T-cell (primary cell): ENCODE results near the gene DRD2. TPM values are rescaled to one million over a fixed set of nuclear protein-coding genes. Genes with fewer than 3 reads are reported as not detected.

Source experiments
- ATAC-seq, 4 experiments: fragments of 200-7000 bp in 3 of 4; fragments of 150-1000 bp in 1 of 4; cut with Tn5 transposase; replicated peaks in 1 of 4; 1 replicate in 3 of 4; 2 replicates in 1 of 4; pipeline ENCODE4 v1.10.0; 2021; ENCODE audit warnings: moderate library complexity in 3 of 4, mild to moderate bottlenecking in 2 of 4, moderate number of reproducible peaks in 1 of 4
- CTCF ChIA-PET, 2 donors: fragments of 300-600 bp; sonication (Branson Sonifier 250); formaldehyde crosslinking; loops; one replicate each; lab custom pipeline; 2022; ENCODE audit warnings: antibody characterized with exemption in 2 of 2; lab: Charles Lee
- POLR2A ChIA-PET, 2 donors: fragments of 300-600 bp; sonication (Branson Sonifier 250); formaldehyde crosslinking; loops; one replicate each; lab custom pipeline; 2022; ENCODE audit warnings: antibody characterized with exemption in 2 of 2; lab: Charles Lee
- DNase-seq, 35 experiments: peaks; one replicate each; pipeline versions ENCODE4 v3.0.0 to v3.0.0-alpha.2; 2013 to 2023
- H3K27ac ChIP-seq: one replicate; pipeline ENCODE4 v1.5.1; 2013; ENCODE audit warnings: low read length
- H3K27me3 ChIP-seq, 2 experiments: replicated peaks in 1 of 2; 1 replicate in 1 of 2; 2 replicates in 1 of 2; pipeline versions ENCODE4 v1.6.1 to v1.7.0; 2013; ENCODE audit warnings: low read length in 1 of 2, mixed read lengths in 1 of 2; ENCODE audit not compliant: control insufficient read depth in 2 of 2, insufficient read depth in 2 of 2; ENCODE audit errors: extremely low read depth in 1 of 2
- H3K36me3 ChIP-seq, 2 donors: 1 replicate in 1 of 2; 2 replicates in 1 of 2; pipeline versions ENCODE4 v1.6.1 to v1.7.0; 2013; ENCODE audit warnings: low read length in 1 of 2; ENCODE audit not compliant: control insufficient read depth in 2 of 2, insufficient read depth in 1 of 2; ENCODE audit errors: extremely low read depth in 1 of 2
- H3K4me1 ChIP-seq, 2 experiments: 1 replicate in 1 of 2; 2 replicates in 1 of 2; pipeline versions ENCODE4 v1.6.1 to v1.7.0; 2013; ENCODE audit warnings: low read length in 2 of 2, mixed read lengths in 1 of 2; ENCODE audit not compliant: insufficient read depth in 2 of 2, control insufficient read depth in 1 of 2; ENCODE audit errors: extremely low read depth in 1 of 2
- H3K4me3 ChIP-seq, 2 donors: 1 replicate in 1 of 2; 2 replicates in 1 of 2; pipeline versions ENCODE4 v1.5.1 to v1.7.0; 2013; ENCODE audit warnings: mild to moderate bottlenecking in 2 of 2, low read length in 1 of 2, moderate library complexity in 1 of 2; ENCODE audit not compliant: control insufficient read depth in 1 of 2; ENCODE audit errors: extremely low read depth in 1 of 2
- H3K9me3 ChIP-seq: 2 replicates; pipeline ENCODE4 v1.7.0; 2013
- H3K27ac Mint-ChIP-seq, 2 donors: one replicate each; pipeline ENCODE4 v1.8.0; 2020 to 2021; ENCODE audit warnings: mild to moderate bottlenecking in 2 of 2, mixed read lengths in 2 of 2
- H3K27me3 Mint-ChIP-seq, 2 donors: one replicate each; pipeline ENCODE4 v1.8.0; 2021 to 2022; ENCODE audit warnings: mixed read lengths in 2 of 2
- H3K36me3 Mint-ChIP-seq: one replicate; pipeline ENCODE4 v1.8.0; 2021; ENCODE audit warnings: mixed read lengths
- H3K4me1 Mint-ChIP-seq, 3 donors: one replicate each; pipeline ENCODE4 v1.8.0; 2020 to 2022; ENCODE audit warnings: mixed read lengths in 3 of 3, mild to moderate bottlenecking in 1 of 3
- H3K4me3 Mint-ChIP-seq, 3 donors: one replicate each; pipeline ENCODE4 v1.8.0; 2020 to 2022; ENCODE audit warnings: mild to moderate bottlenecking in 3 of 3, mixed read lengths in 3 of 3, moderate library complexity in 3 of 3
- H3K9me3 Mint-ChIP-seq, 3 donors: one replicate each; pipeline ENCODE4 v1.8.0; 2020 to 2022; ENCODE audit warnings: mixed read lengths in 3 of 3
- WGBS: methylation state at CpG from one replicate; pipeline ENCODE4 v1.1.5; 2013; ENCODE audit warnings: missing lambda C conversion rate; ENCODE audit not compliant: insufficient coverage; 5-methylcytosine and 5-hydroxymethylcytosine counted together
- total RNA-seq, 35 experiments: library from RNA in 6 of 35; stranded (reverse) in 6 of 35; fragments of 120-200 nt in 1 of 35; gene quantifications; one replicate each; pipeline versions ENCODE4 v1.2.1 to v1.2.4 and lab custom pipeline; 2013 to 2026

DRD2 gene
- total RNA-seq, 5 donors from 2014 or later (not counting 1 experiment from before 2014, with no cell fraction given): not detected

GRCh38 chr11:113504586-113504985, 29.4 kb upstream of the DRD2 start:
- Histone ChIP-seq H3K36me3 (no peaks in the 10 kb centered on the region), H3K4me3 (no peak overlapping the region), H3K27me3 (peaks cover 0 to 5% of the 10 kb centered on the region in 2 experiments), H3K4me1 (no peaks in the 10 kb centered on the region), H3K27ac (no peak overlapping the region), H3K9me3 (no peaks in the 10 kb centered on the region)
- ChIA-PET CTCF (no interaction called here), POLR2A (no interaction called here)
- Mint-ChIP-seq H3K4me1 (no peaks in the 10 kb centered on the region), H3K36me3 (no peaks in the 10 kb centered on the region), H3K27me3 (peaks cover 9 to 19% of the 10 kb centered on the region in 2 donors), H3K27ac (no peak overlapping the region), H3K9me3 (no peaks in the 10 kb centered on the region), H3K4me3 (no peak overlapping the region)
- no peak for ATAC-seq
- DNase-seq: no peak
- WGBS: no CpG with 5 or more reads among the region's 4 CpGs

DNA sequence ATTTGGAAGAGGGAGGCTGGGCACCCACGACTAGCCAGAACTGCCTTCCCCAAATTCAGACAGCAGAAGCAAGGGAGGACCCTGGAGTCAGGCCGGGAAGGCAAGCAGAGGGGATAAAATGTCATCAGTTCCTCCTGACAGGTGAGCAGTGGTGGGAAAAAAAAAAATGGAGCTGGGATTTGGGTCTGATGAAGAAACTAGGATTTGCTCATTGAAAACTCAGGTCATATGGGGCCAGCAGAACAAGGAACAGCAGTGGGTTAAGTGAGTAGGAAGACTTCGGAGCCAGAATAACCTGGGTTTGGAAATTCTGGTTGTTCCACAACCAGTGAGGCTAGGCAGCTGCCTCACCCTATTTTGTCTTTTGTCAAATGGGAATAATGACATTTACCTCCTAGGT, 28.9 kb upstream of the DRD2 start:
- Histone ChIP-seq H3K36me3 (no peaks in the 10 kb centered on the region), H3K4me1 (no peaks in the 10 kb centered on the region), H3K27me3 (peaks cover 0 to 5% of the 10 kb centered on the region in 2 experiments), H3K4me3 (no peak overlapping the region), H3K27ac (no peak overlapping the region), H3K9me3 (no peaks in the 10 kb centered on the region)
- Mint-ChIP-seq H3K36me3 (no peaks in the 10 kb centered on the region), H3K4me1 (no peaks in the 10 kb centered on the region), H3K27ac (no peak overlapping the region), H3K4me3 (no peak overlapping the region), H3K27me3 (peaks cover 8 to 18% of the 10 kb centered on the region in 2 donors), H3K9me3 (no peaks in the 10 kb centered on the region)
- 78% methylated on average over 2 of the region's 3 CpGs for WGBS
- ChIA-PET CTCF (no interaction called here), POLR2A (no interaction called here)
- ATAC-seq: no peak
- no peak for DNase-seq

GRCh38 chr11:113497066-113497910, 22.1 kb upstream of the DRD2 start:
- no peak overlapping the region for H3K4me3 Mint-ChIP-seq
- no peak for ATAC-seq
- POLR2A ChIA-PET: no interaction called here

DNA sequence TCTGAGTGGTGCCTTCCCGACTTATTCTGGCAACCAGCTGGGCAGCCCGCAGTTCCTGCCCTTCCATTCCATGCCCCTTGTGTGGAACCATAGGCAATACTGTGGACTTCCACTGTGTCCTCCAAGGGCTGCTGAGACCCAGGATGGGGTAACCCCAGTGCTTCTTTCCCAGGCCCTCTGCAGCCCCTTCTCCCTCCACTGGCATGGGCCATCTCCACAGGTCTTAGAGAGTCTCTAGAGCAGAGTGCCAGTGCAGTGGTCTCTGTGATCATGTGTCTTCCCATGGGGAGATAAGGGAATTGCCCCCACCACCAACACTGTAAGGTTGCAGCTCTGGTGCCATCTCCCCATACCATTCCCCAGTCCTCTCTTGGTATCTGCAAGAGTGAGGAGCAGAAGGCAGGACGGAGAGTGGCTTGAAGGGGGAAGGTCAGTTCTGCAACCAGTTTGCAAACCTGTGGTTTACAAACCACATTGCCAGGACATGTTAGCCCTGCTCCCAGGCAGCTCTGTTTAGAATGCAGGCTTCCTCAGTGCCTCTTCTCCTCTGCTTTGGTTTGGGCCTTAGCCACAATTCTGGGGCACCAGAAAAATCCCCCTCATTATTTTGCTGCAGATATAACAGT, 20.9 kb upstream of the DRD2 start:
- no peak for ATAC-seq

More at GRCh38 chr11:113497066-113497910, 22.1 kb upstream of the DRD2 start:
- Histone ChIP-seq H3K4me1 (no peaks in the 10 kb centered on the region), H3K27me3 (peaks cover 0 to 14% of the 10 kb centered on the region in 2 experiments), H3K27ac (no peak overlapping the region), H3K36me3 (no peaks in the 10 kb centered on the region), H3K4me3 (no peak overlapping the region), H3K9me3 (no peaks in the 10 kb centered on the region)
- Mint-ChIP-seq H3K36me3 (no peaks in the 10 kb centered on the region), H3K27me3 (peaks cover 15 to 23% of the 10 kb centered on the region in 2 donors), H3K4me1 (no peaks in the 10 kb centered on the region), H3K27ac (no peak overlapping the region), H3K9me3 (no peaks in the 10 kb centered on the region)
- CTCF ChIA-PET: no interaction called here
- WGBS: 80% methylated on average over 1 of the region's 4 CpGs
- no peak for DNase-seq

GRCh38 chr11:113494021-113494420, 18.8 kb upstream of the DRD2 start:
- ATAC-seq: no peak
- no peaks in the 10 kb centered on the region for H3K4me1 Mint-ChIP-seq
- Histone ChIP-seq H3K9me3 (no peaks in the 10 kb centered on the region), H3K4me1 (no peaks in the 10 kb centered on the region), H3K27ac (no peak overlapping the region), H3K36me3 (no peaks in the 10 kb centered on the region), H3K27me3 (peaks cover 0 to 9% of the 10 kb centered on the region in 2 experiments), H3K4me3 (no peak overlapping the region)
- CTCF ChIA-PET: no interaction called here
- peaks cover 15 to 23% of the 10 kb centered on the region in 2 donors for H3K27me3 Mint-ChIP-seq
- H3K9me3 Mint-ChIP-seq: no peaks in the 10 kb centered on the region
- no peak for DNase-seq
- POLR2A ChIA-PET: no interaction called here
- 63% methylated on average over 1 of the region's 6 CpGs for WGBS
- no peaks in the 10 kb centered on the region for H3K36me3 Mint-ChIP-seq
- H3K4me3 Mint-ChIP-seq: no peak overlapping the region
- no peak overlapping the region for H3K27ac Mint-ChIP-seq

More for the DNA sequence above, 20.9 kb upstream of the DRD2 start:
- H3K36me3 Mint-ChIP-seq: no peaks in the 10 kb centered on the region
- H3K4me1 Mint-ChIP-seq: no peaks in the 10 kb centered on the region
- Histone ChIP-seq H3K27me3 (peaks cover 0 to 14% of the 10 kb centered on the region in 2 experiments), H3K4me1 (no peaks in the 10 kb centered on the region), H3K27ac (no peak overlapping the region), H3K9me3 (no peaks in the 10 kb centered on the region), H3K4me3 (no peak overlapping the region), H3K36me3 (no peaks in the 10 kb centered on the region)
- WGBS: 75% methylated on average over 2 of the region's 3 CpGs
- POLR2A ChIA-PET: no interaction called here
- DNase-seq: no peak
- no peak overlapping the region for H3K27ac Mint-ChIP-seq
- H3K27me3 Mint-ChIP-seq: peaks cover 15 to 23% of the 10 kb centered on the region in 2 donors
- no peaks in the 10 kb centered on the region for H3K9me3 Mint-ChIP-seq
- H3K4me3 Mint-ChIP-seq: no peak overlapping the region
- CTCF ChIA-PET: no interaction called here

DNA sequence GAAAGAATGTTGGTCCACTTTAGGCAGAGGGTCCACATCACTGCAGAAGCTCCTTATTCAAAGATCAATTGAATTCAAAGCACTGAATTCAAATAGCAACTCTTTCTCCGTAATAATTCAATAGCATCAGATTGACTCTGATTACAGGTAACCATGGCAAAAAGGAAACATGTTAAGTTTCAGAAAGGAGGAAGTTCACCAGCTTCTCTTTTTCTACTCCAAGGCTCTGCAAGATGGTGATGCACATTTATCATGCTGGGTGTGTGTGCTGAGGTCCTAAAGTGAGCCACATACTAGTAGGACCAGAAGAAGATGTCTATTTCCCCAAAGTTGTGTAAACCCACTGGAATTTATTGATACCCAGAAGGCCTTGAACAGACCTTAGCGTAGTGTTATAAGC, 18.0 kb upstream of the DRD2 start:
- WGBS: 100% methylated on average over 1 of the region's 2 CpGs
- ChIA-PET POLR2A (interaction anchor here in 1 of 2 donors (0.5 kb wide), 1 partner anchor 1850 kb away, joined by 3 read pairs; no protein-coding TSS in a partner anchor), CTCF (no interaction called here)
- Mint-ChIP-seq H3K4me1 (no peaks in the 10 kb centered on the region), H3K9me3 (no peaks in the 10 kb centered on the region), H3K27me3 (peaks cover 15 to 23% of the 10 kb centered on the region in 2 donors), H3K4me3 (no peak overlapping the region), H3K27ac (no peak overlapping the region), H3K36me3 (no peaks in the 10 kb centered on the region)
- peaks cover 0 to 9% of the 10 kb centered on the region in 2 experiments for H3K27me3 ChIP-seq
- no peaks in the 10 kb centered on the region for H3K36me3 ChIP-seq
- no peak overlapping the region for H3K4me3 ChIP-seq
- H3K9me3 ChIP-seq: no peaks in the 10 kb centered on the region
- ATAC-seq: no peak
- H3K27ac ChIP-seq: no peak overlapping the region
- no peaks in the 10 kb centered on the region for H3K4me1 ChIP-seq
- DNase-seq: no peak
